K562 (cell line): ENCODE data around the gene CORO6. TPM values are rescaled to one million over a fixed set of nuclear protein-coding genes. Genes with fewer than 3 reads are reported as not detected.
A peak's percentile ranks its signal among the peaks of the same experiment; 100 is the strongest.

ENCODE experiments used
- ARHGAP35 ChIP-seq: fragments of 450-650 bp; IDR thresholded peaks from 2 replicates; pipeline ENCODE4 v1.6.1; 2018; ENCODE audit not compliant: partially characterized antibody
- BRF1 ChIP-seq: IDR thresholded peaks from 3 replicates; pipeline ENCODE4 v1.6.1; 2011; ENCODE audit warnings: borderline replicate concordance, mild to moderate bottlenecking; ENCODE audit not compliant: insufficient read length; ENCODE audit errors: extremely low read depth
- CBFA2T2 ChIP-seq: fragments of 450-650 bp; conservative IDR thresholded peaks from 2 replicates; pipeline ENCODE4 v1.6.1; 2017; ENCODE audit warnings: mild to moderate bottlenecking
- CREB3 ChIP-seq: fragments of 450-650 bp; conservative IDR thresholded peaks from 2 replicates; pipeline ENCODE4 v1.6.1; 2016; ENCODE audit warnings: missing genetic modification characterization, low read depth, mild to moderate bottlenecking, missing compliant biosample characterization, moderate library complexity
- E2F5 ChIP-seq: sonication (generic); formaldehyde crosslinking; IDR thresholded peaks from 2 replicates; pipeline ENCODE4 v1.8.0; 2022; ENCODE audit warnings: mild to moderate bottlenecking, missing genetic modification reagents
- HMGXB4 ChIP-seq: sonication (generic); formaldehyde crosslinking; IDR thresholded peaks from 2 replicates; pipeline ENCODE4 v1.8.1; 2023; ENCODE audit warnings: mild to moderate bottlenecking, missing genetic modification reagents
- JUND ChIP-seq, 2 experiments: IDR thresholded peaks; 2 replicates in 1 of 2; 3 replicates in 1 of 2; pipeline ENCODE4 v1.6.1; 2011; ENCODE audit warnings: borderline replicate concordance in 2 of 2, low read depth in 2 of 2, low read length in 2 of 2, improper control_type of control experiment in 1 of 2, missing biosample characterization in 1 of 2, missing genetic modification characterization in 1 of 2, missing genetic modification reagents in 1 of 2
- NBN ChIP-seq: fragments of 450-650 bp; IDR thresholded peaks from 2 replicates; pipeline ENCODE4 v1.6.1; 2016; ENCODE audit warnings: low read depth, mild to moderate bottlenecking
- NR0B1 ChIP-seq: fragments of 450-650 bp; IDR thresholded peaks from one replicate; pipeline ENCODE4 v1.6.1; 2018; ENCODE audit warnings: mild to moderate bottlenecking, moderate library complexity; ENCODE audit not compliant: partially characterized antibody
- PHB2 ChIP-seq: fragments of 450-650 bp; IDR thresholded peaks from 2 replicates; pipeline ENCODE4 v1.6.1; 2017; ENCODE audit warnings: low read depth
- POLR2AphosphoS2 ChIP-seq: IDR thresholded peaks from 2 replicates; pipeline ENCODE4 v1.6.1; 2012; ENCODE audit warnings: low read length, improper control_type of control experiment
- RB1 ChIP-seq: fragments of 450-650 bp; IDR thresholded peaks from 2 replicates; pipeline ENCODE4 v1.6.1; 2017; ENCODE audit warnings: low read depth, mild to moderate bottlenecking
- RBBP5 ChIP-seq: fragments of 200-600 bp; sonication (generic); IDR thresholded peaks from 2 replicates; pipeline ENCODE4 v1.6.1; 2012; ENCODE audit warnings: borderline replicate concordance, mild to moderate bottlenecking, low read length, control low read depth, inconsistent platforms; ENCODE audit not compliant: insufficient read depth, poor library complexity, severe bottlenecking
- ZBTB12 ChIP-seq: fragments of 250-450 bp; sonication (Bioruptor Pico); IDR thresholded peaks from 2 replicates; pipeline ENCODE4 v1.4.0; 2020
- ZBTB49 ChIP-seq: sonication (generic); formaldehyde crosslinking; IDR thresholded peaks from 2 replicates; pipeline ENCODE4 v1.8.0; 2022; ENCODE audit warnings: missing genetic modification reagents, mild to moderate bottlenecking, borderline replicate concordance
- ZNF764 ChIP-seq: fragments of 250-450 bp; sonication (Bioruptor Pico); IDR thresholded peaks from 2 replicates; pipeline ENCODE4 v1.4.0; 2020; ENCODE audit warnings: low read depth, mild to moderate bottlenecking, moderate library complexity
- polyA plus RNA-seq, 8 experiments: library from polyadenylated mRNA; depleted of rRNA in 4 of 8; stranded (reverse) in 5 of 8; unstranded in 3 of 8; fragments of >200 nt; fragmentation: Nextera tagmentation in 2 of 8; fragmentation: Illumina TruSeq in 1 of 8; extraction: Ambion mirVana in 2 of 8; extraction: Trizol in 1 of 8; gene quantifications; 2 replicates each; pipeline versions ENCODE4 v1.2.1 to v1.2.3, GENCODE V29; 2011 to 2014; ENCODE audit warnings: inconsistent platforms in 1 of 8, missing spikeins in 1 of 8
- total RNA-seq, 7 experiments: library from RNA; depleted of rRNA in 6 of 7; stranded (reverse); fragments of >200 nt in 6 of 7; fragmentation: Illumina TruSeq in 2 of 7; extraction: Trizol in 2 of 7; gene quantifications; 2 replicates each; pipeline versions ENCODE4 v1.2.1 to v1.2.3, GENCODE V29; 2011 to 2021; ENCODE audit warnings: low replicate concordance in 1 of 7

CORO6 gene
- total and polyA plus RNA-seq, 9 of the 15 experiments (the other 6 are each of a cell fraction or from before 2014, with no cell fraction given): 0.04 to 11.9 (median 2.4) TPM

- TF ChIP-seq RB1 (0 out of 2 replicates have a peak, but pooled peaks have one; percentile 33), PHB2 (no peak), ZBTB12 (CRISPR knock-in tag) (no peak), JUND (IDR thresholded peaks at IDR 0.05; ENCODE audit: borderline replicate concordance, low read depth, low read length) (no peak), JUND (tag; IDR thresholded peaks at IDR 0.05; ENCODE audit: borderline replicate concordance, low read depth, low read length) (no peak), ZBTB49 (CRISPR knock-in tag) (0 out of 2 replicates have a peak, but pooled peaks have one; percentile 60), NR0B1 (no peak), NBN (no peak), BRF1 (no peak), HMGXB4 (CRISPR knock-in tag) (peak; percentile 77; the same call in 1 of the 2 replicates), ZNF764 (CRISPR knock-in tag) (no peak), E2F5 (CRISPR knock-in tag) (peak; percentile 73; the same call in 1 of the 2 replicates), CREB3 (tag) (no peak), POLR2AphosphoS2 (no peak), ARHGAP35 (peak; percentile 19), RBBP5 (peak; percentile 24), CBFA2T2 (no peak)
Measured at GRCh38 chr17:29593591-29594518, 28.9 kb downstream of the CORO6 start (continued).
